ENCODE data around the gene PTPN18. TPM values are rescaled to one million over a fixed set of nuclear protein-coding genes. Genes with fewer than 3 reads are reported as not detected.

Gene PTPN18
- total RNA-seq, 1 experiment from 2014 or later, result 16.3 TPM

DNA sequence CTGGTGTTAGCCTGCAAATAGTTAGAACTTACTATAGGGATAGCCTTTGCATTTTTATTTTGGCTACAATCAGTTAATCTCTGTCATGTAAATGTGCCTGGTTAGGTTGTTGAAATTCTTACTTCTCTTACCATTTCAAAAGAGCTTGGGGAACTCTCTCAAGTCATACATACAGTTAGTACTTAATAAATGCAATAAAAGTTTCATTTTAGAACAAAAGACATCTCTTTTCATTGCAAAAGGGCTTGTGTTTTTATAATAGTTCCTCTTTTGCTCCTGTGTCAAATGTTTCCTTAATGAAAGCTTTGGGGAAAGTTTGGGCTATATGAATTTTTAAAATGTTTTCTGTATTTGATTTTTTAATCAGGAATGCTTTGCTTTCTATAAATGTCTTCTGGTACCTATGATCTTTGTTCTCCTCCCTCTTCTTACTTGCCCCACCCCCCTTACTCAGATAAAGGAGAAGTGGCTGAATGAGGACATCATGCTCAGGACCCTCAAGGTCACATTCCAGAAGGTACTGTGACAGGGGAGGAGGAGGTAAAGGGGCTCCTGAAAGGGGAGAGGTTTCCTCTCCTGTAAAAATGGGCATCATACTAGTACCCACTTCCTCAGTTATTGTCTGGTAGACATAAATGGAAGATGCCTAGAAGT is 13.6 kb downstream of the PTPN18 start:
- Histone ChIP-seq H4K8ac (replicated peaks; ENCODE audit: insufficient read length, low read depth, low read length) (no peak overlapping the region), H3K4me2 (ENCODE audit: insufficient read depth, insufficient read length, low read length) (no peak overlapping the region), H3K79me1 (ENCODE audit: insufficient read depth, low read depth, low read length, poor library complexity, severe bottlenecking) (no peaks in the 10 kb centered on the region), H2BK5ac (ENCODE audit: insufficient read length, low read length) (no peak overlapping the region), H2AFZ (ENCODE audit: low read length) (no peak overlapping the region), H3K9me3 (ENCODE audit: control insufficient read depth, low read depth, low read length) (no peaks in the 10 kb centered on the region), H2BK20ac (ENCODE audit: low read depth, low read length, poor library complexity, severe bottlenecking) (no peak overlapping the region), H4K20me1 (ENCODE audit: control insufficient read depth, insufficient read depth, insufficient read length) (no peaks in the 10 kb centered on the region), H4K5ac (ENCODE audit: insufficient read length, low read depth, low read length) (no peak overlapping the region), H3K18ac (ENCODE audit: insufficient read length, low read depth, low read length) (no peak overlapping the region), H2BK12ac (ENCODE audit: insufficient read length, low read depth, low read length) (no peak overlapping the region), H3K23ac (ENCODE audit: insufficient read length, low read depth, low read length) (no peak overlapping the region), H2BK15ac (ENCODE audit: low read depth, low read length) (no peak overlapping the region), H3K4me1 (ENCODE audit: insufficient read depth, low read length) (no peaks in the 10 kb centered on the region; the same call in 1 of the 2 replicates), H3K4ac (ENCODE audit: low read depth, low read length) (no peak overlapping the region), H3K27ac (ENCODE audit: insufficient read length, low read depth, low read length) (no peak overlapping the region), H2BK120ac (ENCODE audit: low read depth, low read length, poor library complexity, severe bottlenecking) (no peak overlapping the region), H2AK5ac (ENCODE audit: insufficient read length, low read length) (no peak overlapping the region), H4K91ac (ENCODE audit: insufficient read length, low read depth, low read length) (no peak overlapping the region), H3T11ph (ENCODE audit: low read length) (no peak overlapping the region), H3K23me2 (ENCODE audit: insufficient read length, low read depth, low read length, poor library complexity, severe bottlenecking) (peaks cover 8% of the 10 kb centered on the region), H3K14ac (ENCODE audit: insufficient read depth, low read length) (no peak overlapping the region), H3K79me2 (ENCODE audit: insufficient read depth, low read length) (no peaks in the 10 kb centered on the region), H3K27me3 (ENCODE audit: insufficient read depth, low read length) (no peaks in the 10 kb centered on the region), H3K56ac (ENCODE audit: insufficient read length, low read depth, low read length) (no peak overlapping the region), H3K9ac (ENCODE audit: extremely low read depth, insufficient read length, low read length) (no peak overlapping the region)
- no peaks in the 10 kb centered on the region; a peak in 1 of 5 replicates for H3K9me3 Mint-ChIP-seq
- H3K27me3 Mint-ChIP-seq (ENCODE audit: low read depth), result peaks cover 10% of the 10 kb centered on the region
- TF ChIP-seq, protein P1, sequence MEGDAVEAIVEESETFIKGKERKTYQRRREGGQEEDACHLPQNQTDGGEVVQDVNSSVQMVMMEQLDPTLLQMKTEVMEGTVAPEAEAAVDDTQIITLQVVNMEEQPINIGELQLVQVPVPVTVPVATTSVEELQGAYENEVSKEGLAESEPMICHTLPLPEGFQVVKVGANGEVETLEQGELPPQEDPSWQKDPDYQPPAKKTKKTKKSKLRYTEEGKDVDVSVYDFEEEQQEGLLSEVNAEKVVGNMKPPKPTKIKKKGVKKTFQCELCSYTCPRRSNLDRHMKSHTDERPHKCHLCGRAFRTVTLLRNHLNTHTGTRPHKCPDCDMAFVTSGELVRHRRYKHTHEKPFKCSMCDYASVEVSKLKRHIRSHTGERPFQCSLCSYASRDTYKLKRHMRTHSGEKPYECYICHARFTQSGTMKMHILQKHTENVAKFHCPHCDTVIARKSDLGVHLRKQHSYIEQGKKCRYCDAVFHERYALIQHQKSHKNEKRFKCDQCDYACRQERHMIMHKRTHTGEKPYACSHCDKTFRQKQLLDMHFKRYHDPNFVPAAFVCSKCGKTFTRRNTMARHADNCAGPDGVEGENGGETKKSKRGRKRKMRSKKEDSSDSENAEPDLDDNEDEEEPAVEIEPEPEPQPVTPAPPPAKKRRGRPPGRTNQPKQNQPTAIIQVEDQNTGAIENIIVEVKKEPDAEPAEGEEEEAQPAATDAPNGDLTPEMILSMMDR (conservative IDR thresholded peaks at IDR 0.05), result no peak
- H3K27ac Mint-ChIP-seq, result no peak overlapping the region
- H3K36me3 Mint-ChIP-seq (ENCODE audit: insufficient read depth in 1 of 3, low read depth in 3 of 3), result peaks cover 8 to 22% (median 8%) of the 10 kb centered on the region in 3 experiments
- peaks cover 30 to 35% of the 10 kb centered on the region in 2 experiments for H3K4me1 Mint-ChIP-seq
- DNase-seq, result no peak
- H3K4me3 Mint-ChIP-seq, result no peak overlapping the region
